GM19351 (cell line): ENCODE results near the gene SLC35F6.
"Not testable (repeated sequence)": the region's sequence is repeated elsewhere in the genome, so short reads cannot be mapped to it uniquely, and the experiment has no call there.

ENCODE experiments used
- ATAC-seq: cut with Tn5 transposase; IDR thresholded peaks from one replicate; pipeline ENCODE4 v1.9.1; 2021; ENCODE audit warnings: mild to moderate bottlenecking, moderate library complexity; ENCODE audit not compliant: unreplicated experiment

SLC35F6 gene

GRCh38 chr2:26730549-26731344 is 33.3 kb upstream of the SLC35F6 start:
- ATAC-seq: no peak

GRCh38 chr2:26731714-26732113 is 32.4 kb upstream of the SLC35F6 start:
- ATAC-seq: no peak

GRCh38 chr2:26732446-26732845 is 31.6 kb upstream of the SLC35F6 start:
- no peak for ATAC-seq

- no peak for ATAC-seq
These were observed 30.7 kb upstream of the SLC35F6 start for GRCh38 chr2:26733413-26733812.

- ATAC-seq: no peak
These were observed 29.0 kb upstream of the SLC35F6 start for GRCh38 chr2:26735097-26735496.

GRCh38 chr2:26735883-26736588 is 28.0 kb upstream of the SLC35F6 start:
- no peak for ATAC-seq

- no peak for ATAC-seq
These were observed 26.9 kb upstream of the SLC35F6 start for GRCh38 chr2:26737221-26737620.

- no peak for ATAC-seq
These were observed 25.6 kb upstream of the SLC35F6 start for GRCh38 chr2:26738481-26738880.

GRCh38 chr2:26739514-26739913 is 24.6 kb upstream of the SLC35F6 start:
- ATAC-seq: no peak

GRCh38 chr2:26740346-26740745 is 23.7 kb upstream of the SLC35F6 start:
- no peak for ATAC-seq

GRCh38 chr2:26740890-26741302 is 23.2 kb upstream of the SLC35F6 start:
- no peak for ATAC-seq

- no peak for ATAC-seq
These were observed 21.9 kb upstream of the SLC35F6 start for GRCh38 chr2:26742048-26742770.

GRCh38 chr2:26743852-26744251 is 20.2 kb upstream of the SLC35F6 start:
- no peak for ATAC-seq

- ATAC-seq: no peak
These were observed 19.1 kb upstream of the SLC35F6 start for GRCh38 chr2:26744953-26745352.

- peak; percentile 45 for ATAC-seq
These were observed 18.3 kb upstream of the SLC35F6 start for GRCh38 chr2:26745609-26746327.

GRCh38 chr2:26746934-26747333 is 17.1 kb upstream of the SLC35F6 start:
- ATAC-seq: no peak

GRCh38 chr2:26749787-26750420 is 14.2 kb upstream of the SLC35F6 start:
- ATAC-seq: not testable (repeated sequence)

- ATAC-seq: not testable (repeated sequence)
These were observed 13.6 kb upstream of the SLC35F6 start for GRCh38 chr2:26750467-26750866.

- no peak for ATAC-seq
These were observed 11.4 kb upstream of the SLC35F6 start for GRCh38 chr2:26752656-26753055.

GRCh38 chr2:26754539-26754938 is 9.5 kb upstream of the SLC35F6 start:
- no peak for ATAC-seq
